ENCODE measurements around the gene FBLN1. TPM values are rescaled to one million over a fixed set of nuclear protein-coding genes. Genes with fewer than 3 reads are reported as not detected.

The FBLN1 gene
- total and polyA plus RNA-seq, 2 of the 13 experiments (the other 11 are each of a cell fraction or from before 2014, with no cell fraction given): 37.3 to 103 TPM

DNA sequence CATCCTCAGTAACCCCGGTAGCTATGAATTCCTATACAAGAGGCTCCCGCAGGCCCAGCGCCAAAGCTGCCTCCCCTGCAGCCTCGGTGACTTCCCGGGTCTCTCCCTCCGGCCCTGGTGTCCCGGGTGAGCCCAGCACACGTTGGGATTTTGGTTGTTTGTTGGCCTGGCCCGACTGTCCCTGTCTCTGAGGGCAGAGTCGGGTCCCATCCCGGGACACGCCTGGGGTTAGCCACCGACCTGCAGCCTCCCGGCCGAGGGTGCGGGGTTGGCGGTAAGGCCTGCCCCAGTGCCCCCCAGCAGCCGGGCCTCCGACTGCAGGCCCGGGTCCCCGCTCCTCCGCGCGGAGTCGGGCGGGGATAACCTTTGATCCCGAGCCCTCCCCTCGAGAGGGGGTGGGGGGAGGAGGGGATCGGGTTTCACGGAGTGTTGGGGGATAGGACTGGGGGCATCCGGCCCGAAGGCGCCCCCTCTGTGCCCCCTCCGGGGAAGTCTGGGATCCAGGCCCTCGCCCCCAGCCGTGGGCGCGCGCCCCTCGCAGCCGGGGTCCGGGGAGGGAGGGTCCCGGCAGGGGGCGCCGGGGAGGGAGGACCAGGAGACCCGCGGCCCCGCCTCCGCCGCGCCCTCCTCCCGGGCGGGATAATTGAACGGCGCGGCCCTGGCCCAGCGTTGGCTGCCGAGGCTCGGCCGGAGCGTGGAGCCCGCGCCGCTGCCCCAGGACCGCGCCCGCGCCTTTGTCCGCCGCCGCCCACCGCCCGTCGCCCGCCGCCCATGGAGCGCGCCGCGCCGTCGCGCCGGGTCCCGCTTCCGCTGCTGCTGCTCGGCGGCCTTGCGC is at the start of gene FBLN1 (continued):
- TF ChIP-seq, protein P1, sequence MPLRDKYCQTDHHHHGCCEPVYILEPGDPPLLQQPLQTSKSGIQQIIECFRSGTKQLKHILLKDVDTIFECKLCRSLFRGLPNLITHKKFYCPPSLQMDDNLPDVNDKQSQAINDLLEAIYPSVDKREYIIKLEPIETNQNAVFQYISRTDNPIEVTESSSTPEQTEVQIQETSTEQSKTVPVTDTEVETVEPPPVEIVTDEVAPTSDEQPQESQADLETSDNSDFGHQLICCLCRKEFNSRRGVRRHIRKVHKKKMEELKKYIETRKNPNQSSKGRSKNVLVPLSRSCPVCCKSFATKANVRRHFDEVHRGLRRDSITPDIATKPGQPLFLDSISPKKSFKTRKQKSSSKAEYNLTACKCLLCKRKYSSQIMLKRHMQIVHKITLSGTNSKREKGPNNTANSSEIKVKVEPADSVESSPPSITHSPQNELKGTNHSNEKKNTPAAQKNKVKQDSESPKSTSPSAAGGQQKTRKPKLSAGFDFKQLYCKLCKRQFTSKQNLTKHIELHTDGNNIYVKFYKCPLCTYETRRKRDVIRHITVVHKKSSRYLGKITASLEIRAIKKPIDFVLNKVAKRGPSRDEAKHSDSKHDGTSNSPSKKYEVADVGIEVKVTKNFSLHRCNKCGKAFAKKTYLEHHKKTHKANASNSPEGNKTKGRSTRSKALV (CRISPR knock-in tag; IDR thresholded peaks at IDR 0.05): 0 out of 2 replicates have a peak, but pooled peaks have one; percentile 52
- TF ChIP-seq ZNF451 (CRISPR knock-in tag; IDR thresholded peaks at IDR 0.05): no peak
- peak; percentile 70; the same call in 1 of the 2 replicates for TF ChIP-seq DNMT1 (CRISPR knock-in tag; IDR thresholded peaks at IDR 0.05)
- peak; percentile 95 for TF ChIP-seq ZBTB10 (CRISPR knock-in tag; IDR thresholded peaks at IDR 0.05; ENCODE audit: borderline replicate concordance)
- no peak for TF ChIP-seq ZNF883 (CRISPR knock-in tag; IDR thresholded peaks at IDR 0.05; ENCODE audit: not compliant biosample characterization)
- peak; percentile 81 for TF ChIP-seq ZNF317 (CRISPR knock-in tag; IDR thresholded peaks at IDR 0.05)
- no peak; the same call in 1 of the 2 replicates for TF ChIP-seq ETV6 (CRISPR knock-in tag; conservative IDR thresholded peaks at IDR 0.05)
- no peak for TF ChIP-seq RELA (CRISPR knock-in tag; IDR thresholded peaks at IDR 0.05)
- TF ChIP-seq ARHGAP35 (CRISPR knock-in tag; IDR thresholded peaks at IDR 0.05; ENCODE audit: borderline replicate concordance): no peak; the same call in 1 of the 2 replicates
- no peak for TF ChIP-seq CBX1 (IDR thresholded peaks at IDR 0.05; ENCODE audit: low read depth)
- TF ChIP-seq SRY (CRISPR knock-in tag; IDR thresholded peaks at IDR 0.05): 0 out of 2 replicates have a peak, but pooled peaks have one; percentile 59
- TF ChIP-seq, protein P2, sequence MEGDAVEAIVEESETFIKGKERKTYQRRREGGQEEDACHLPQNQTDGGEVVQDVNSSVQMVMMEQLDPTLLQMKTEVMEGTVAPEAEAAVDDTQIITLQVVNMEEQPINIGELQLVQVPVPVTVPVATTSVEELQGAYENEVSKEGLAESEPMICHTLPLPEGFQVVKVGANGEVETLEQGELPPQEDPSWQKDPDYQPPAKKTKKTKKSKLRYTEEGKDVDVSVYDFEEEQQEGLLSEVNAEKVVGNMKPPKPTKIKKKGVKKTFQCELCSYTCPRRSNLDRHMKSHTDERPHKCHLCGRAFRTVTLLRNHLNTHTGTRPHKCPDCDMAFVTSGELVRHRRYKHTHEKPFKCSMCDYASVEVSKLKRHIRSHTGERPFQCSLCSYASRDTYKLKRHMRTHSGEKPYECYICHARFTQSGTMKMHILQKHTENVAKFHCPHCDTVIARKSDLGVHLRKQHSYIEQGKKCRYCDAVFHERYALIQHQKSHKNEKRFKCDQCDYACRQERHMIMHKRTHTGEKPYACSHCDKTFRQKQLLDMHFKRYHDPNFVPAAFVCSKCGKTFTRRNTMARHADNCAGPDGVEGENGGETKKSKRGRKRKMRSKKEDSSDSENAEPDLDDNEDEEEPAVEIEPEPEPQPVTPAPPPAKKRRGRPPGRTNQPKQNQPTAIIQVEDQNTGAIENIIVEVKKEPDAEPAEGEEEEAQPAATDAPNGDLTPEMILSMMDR (CRISPR knock-in tag; IDR thresholded peaks at IDR 0.05): peak; percentile 68
- TF ChIP-seq SP4 (CRISPR knock-in tag; IDR thresholded peaks at IDR 0.05): peak; percentile 71
- TF ChIP-seq SPEN (CRISPR knock-in tag; IDR thresholded peaks at IDR 0.05; ENCODE audit: low read depth): peak; percentile 90
- no peak for TF ChIP-seq ZNF550 (CRISPR knock-in tag; IDR thresholded peaks at IDR 0.05; ENCODE audit: borderline replicate concordance)
- peak; percentile 49; the same call in 1 of the 2 replicates for TF ChIP-seq ZMYM2 (CRISPR knock-in tag; IDR thresholded peaks at IDR 0.05)
- TF ChIP-seq IRF9 (CRISPR knock-in tag; IDR thresholded peaks at IDR 0.05; ENCODE audit: borderline replicate concordance): peak; percentile 54; the same call in 1 of the 2 replicates
- peak; percentile 57; the same call in 1 of the 2 replicates for TF ChIP-seq ZBTB42 (CRISPR knock-in tag; IDR thresholded peaks at IDR 0.05)
- TF ChIP-seq STAG1 (CRISPR knock-in tag; IDR thresholded peaks at IDR 0.05): 0 out of 2 replicates have a peak, but pooled peaks have one; percentile 18
- peak; percentile 65 for TF ChIP-seq ZNF430 (CRISPR knock-in tag; IDR thresholded peaks at IDR 0.05)
- TF ChIP-seq ZNF350 (CRISPR knock-in tag; IDR thresholded peaks at IDR 0.05; ENCODE audit: borderline replicate concordance, low read depth): peak; percentile 51; the same call in 1 of the 2 replicates
- TF ChIP-seq FOSL2 (CRISPR knock-in tag; IDR thresholded peaks at IDR 0.05): peak; percentile 32; the same call in 1 of the 2 replicates

All from HepG2 (cell line).